Keratinocyte (primary cell): Measurements from ENCODE around the gene KCNK18. TPM values are rescaled to one million over a fixed set of nuclear protein-coding genes. Genes with fewer than 3 reads are reported as not detected.

Experiments
- DNase-seq: peaks from one replicate; pipeline ENCODE4 v3.0.0-alpha.2; 2011; ENCODE audit warnings: low read depth, missing footprints, low spot score
- FAIRE-seq: peaks from 2 replicates; lab custom pipeline; 2011; peaks lifted over from hg19 to GRCh38; lab: Jason Lieb, UNC
- H2AFZ ChIP-seq: 2 replicates; pipeline ENCODE4 v1.6.0; 2012; ENCODE audit warnings: low read length, control low read depth, inconsistent platforms; ENCODE audit not compliant: control insufficient read depth
- H3K27ac ChIP-seq: 2 replicates; pipeline ENCODE4 v1.5.1; 2011; ENCODE audit warnings: low read length; ENCODE audit not compliant: control insufficient read depth, insufficient read depth
- H3K27me3 ChIP-seq: 3 replicates; pipeline ENCODE4 v1.6.0; 2011; ENCODE audit warnings: low read length; ENCODE audit not compliant: control insufficient read depth, insufficient read depth; ENCODE audit errors: extremely low read depth
- H3K36me3 ChIP-seq, 2 experiments: 2 replicates in 1 of 2; 3 replicates in 1 of 2; pipeline ENCODE4 v1.5.1; 2011; ENCODE audit warnings: low read length in 2 of 2, mild to moderate bottlenecking in 1 of 2; ENCODE audit not compliant: control insufficient read depth in 2 of 2, insufficient read depth in 2 of 2; ENCODE audit errors: extremely low read depth in 1 of 2
- H3K4me1 ChIP-seq: 3 replicates; pipeline ENCODE4 v1.5.1; 2011; ENCODE audit warnings: low read length; ENCODE audit not compliant: control insufficient read depth, insufficient read depth; ENCODE audit errors: extremely low read depth
- H3K4me2 ChIP-seq: 3 replicates; pipeline ENCODE4 v1.6.0; 2011; ENCODE audit warnings: low read depth, low read length; ENCODE audit not compliant: control insufficient read depth, insufficient read depth; ENCODE audit errors: extremely low read depth
- H3K4me3 ChIP-seq, 3 experiments: fragments of 200-600 bp in 1 of 3; sonication (generic) in 1 of 3; 2 replicates in 2 of 3; 3 replicates in 1 of 3; pipeline ENCODE4 v1.5.1; 2011 to 2016; ENCODE audit warnings: low read length in 3 of 3, mild to moderate bottlenecking in 3 of 3, control low read depth in 2 of 3, inconsistent platforms in 1 of 3, low read depth in 1 of 3, mixed read lengths in 1 of 3, mixed run types in 1 of 3, moderate library complexity in 1 of 3; ENCODE audit not compliant: control insufficient read depth in 2 of 3, insufficient read depth in 2 of 3; ENCODE audit errors: extremely low read depth in 1 of 3
- H3K79me2 ChIP-seq: 2 replicates; pipeline ENCODE4 v1.6.0; 2012; ENCODE audit warnings: low read length; ENCODE audit not compliant: control insufficient read depth, insufficient read depth
- H3K9ac ChIP-seq: 3 replicates; pipeline ENCODE4 v1.6.0; 2011; ENCODE audit warnings: low read length; ENCODE audit not compliant: control insufficient read depth, insufficient read depth; ENCODE audit errors: extremely low read depth
- H3K9me1 ChIP-seq: 3 replicates; pipeline ENCODE4 v1.6.0; 2011; ENCODE audit warnings: low read length; ENCODE audit not compliant: control insufficient read depth, insufficient read depth; ENCODE audit errors: extremely low read depth
- H3K9me3 ChIP-seq: 2 replicates; pipeline ENCODE4 v1.5.1; 2012; ENCODE audit warnings: low read depth, low read length; ENCODE audit not compliant: control insufficient read depth
- H4K20me1 ChIP-seq: 3 replicates; pipeline ENCODE4 v1.6.0; 2011; ENCODE audit warnings: low read length; ENCODE audit not compliant: control insufficient read depth, insufficient read depth; ENCODE audit errors: extremely low read depth
- CTCF ChIP-seq, 3 experiments: IDR thresholded peaks in 1 of 3; conservative IDR thresholded peaks in 1 of 3; optimal IDR thresholded peaks in 1 of 3; 2 replicates in 2 of 3; 3 replicates in 1 of 3; pipeline versions ENCODE3 to v1.5.1; 2011; ENCODE audit warnings: low read length in 3 of 3, mild to moderate bottlenecking in 3 of 3, moderate library complexity in 2 of 3, control low read depth in 1 of 3, inconsistent platforms in 1 of 3; ENCODE audit not compliant: insufficient read depth in 2 of 3; ENCODE audit errors: extremely low read depth in 1 of 3
- EZH2 ChIP-seq: IDR thresholded peaks from one replicate; pipeline ENCODE4 v1.6.1; 2012; ENCODE audit warnings: inconsistent platforms, mild to moderate bottlenecking, low read length, moderate library complexity
- dilution Hi-C: fragments of 300-500 bp; cut with MboI; formaldehyde crosslinking; loops from one replicate; pipeline ENCODE4 v1.7.0; 2020; ENCODE audit warnings: low sequenced_read_pairs; ENCODE audit not compliant: extremely low pct_ligation_motif_present
- polyA plus RNA-seq, 5 experiments: library from polyadenylated mRNA; depleted of rRNA in 3 of 5; stranded (reverse) in 3 of 5; stranded (forward) in 1 of 5; unstranded in 1 of 5; fragments of >200 nt; gene quantifications; 1 replicate in 1 of 5; 2 replicates in 3 of 5; 3 replicates in 1 of 5; pipeline versions ENCODE4 v1.2.1 to v1.2.3, GENCODE V29; 2011 to 2012; ENCODE audit warnings: missing spikeins in 2 of 5, low read depth in 1 of 5, low replicate concordance in 1 of 5
- small RNA-seq, 3 experiments: library from RNA; depleted of rRNA; stranded (forward); fragments of <200 nt; gene quantifications; one replicate each; pipeline ENCODE3, GENCODE V24; 2012; ENCODE audit warnings: low read depth in 3 of 3, low replicate concordance in 1 of 3; ENCODE audit not compliant: insufficient read length in 3 of 3

Gene KCNK18
- polyA plus RNA-seq, 1 donor (not counting 4 experiments of a cell fraction or from before 2014, with no cell fraction given), result not detected

- Histone ChIP-seq H3K9ac (no peak overlapping the region), H3K4me3 (no peak overlapping the region), H3K27ac (no peak overlapping the region), H3K9me1 (no peaks in the 10 kb centered on the region), H4K20me1 (no peaks in the 10 kb centered on the region), H3K4me2 (no peak overlapping the region), H3K27me3 (peaks cover 6% of the 10 kb centered on the region), H3K79me2 (no peaks in the 10 kb centered on the region), H2AFZ (no peak overlapping the region), H3K36me3 (no peaks in the 10 kb centered on the region), H3K4me1 (no peaks in the 10 kb centered on the region), H3K9me3 (no peaks in the 10 kb centered on the region)
- TF ChIP-seq CTCF (optimal IDR thresholded peaks at IDR 0.05 in 1 of 3, IDR thresholded peaks at IDR 0.05 in 1 of 3, conservative IDR thresholded peaks at IDR 0.05 in 1 of 3; ENCODE audit: extremely low read depth in 1 of 3, insufficient read depth in 2 of 3, low read length in 3 of 3) (no peak), EZH2 (no peak)
- FAIRE-seq, result no peak
- no peak for DNase-seq
- dilution Hi-C loops, result no loop called here
These were observed 60.4 kb downstream of the KCNK18 start for GRCh38 chr10:117257721-117258120.

GRCh38 chr10:117259279-117259678, 62.0 kb downstream of the KCNK18 start:
- DNase-seq, result no peak
- H3K79me2 ChIP-seq, result no peaks in the 10 kb centered on the region
- no peaks in the 10 kb centered on the region for H3K36me3 ChIP-seq
- H3K27ac ChIP-seq, result no peak overlapping the region
- H3K9me1 ChIP-seq, result no peaks in the 10 kb centered on the region
- TF ChIP-seq CTCF (optimal IDR thresholded peaks at IDR 0.05 in 1 of 3, IDR thresholded peaks at IDR 0.05 in 1 of 3, conservative IDR thresholded peaks at IDR 0.05 in 1 of 3; ENCODE audit: extremely low read depth in 1 of 3, insufficient read depth in 2 of 3, low read length in 3 of 3) (no peak), EZH2 (no peak)
- dilution Hi-C loops, result no loop called here
- H4K20me1 ChIP-seq, result no peaks in the 10 kb centered on the region
- FAIRE-seq, result no peak
- peaks cover 11% of the 10 kb centered on the region for H3K27me3 ChIP-seq
- H2AFZ ChIP-seq, result no peak overlapping the region
- H3K4me1 ChIP-seq, result no peaks in the 10 kb centered on the region
- H3K9me3 ChIP-seq, result no peaks in the 10 kb centered on the region
- H3K9ac ChIP-seq, result no peak overlapping the region
- no peak overlapping the region for H3K4me3 ChIP-seq
- H3K4me2 ChIP-seq, result no peak overlapping the region

Small RNAs within 50 kb of the gene (small RNA-seq; reads per million reads assigned to genes)
- gene MIR3663, result 0 reads per million in 3 experiments

Other genes with a start within 250 kb of the KCNK18 start
- gene SHTN1, start 192.3 kb upstream of the KCNK18 start, polyA plus RNA-seq, result 11.5 to 21.3 TPM (median 16.0 TPM) in 3 replicates
- gene VAX1, start 59.2 kb upstream of the KCNK18 start, polyA plus RNA-seq, result 0.03 to 0.04 TPM in 2 of 3 replicates, not detected in the other
- gene SLC18A2, start 43.6 kb downstream of the KCNK18 start, polyA plus RNA-seq, result not detected in 3 replicates
- 17.6 to 30.7 TPM (median 24.3 TPM) in 3 replicates for gene PDZD8, start 178.0 kb downstream of the KCNK18 start, polyA plus RNA-seq